ENCODE results near the gene VPS26C. TPM values are rescaled to one million over a fixed set of nuclear protein-coding genes. Genes with fewer than 3 reads are reported as not detected.
A peak's percentile ranks its signal among the peaks of the same experiment; 100 is the strongest.

The VPS26C gene
- total and polyA plus RNA-seq, 2 of the 13 experiments (the other 11 are each of a cell fraction or from before 2014, with no cell fraction given): 30.3 to 39.7 TPM

DNA sequence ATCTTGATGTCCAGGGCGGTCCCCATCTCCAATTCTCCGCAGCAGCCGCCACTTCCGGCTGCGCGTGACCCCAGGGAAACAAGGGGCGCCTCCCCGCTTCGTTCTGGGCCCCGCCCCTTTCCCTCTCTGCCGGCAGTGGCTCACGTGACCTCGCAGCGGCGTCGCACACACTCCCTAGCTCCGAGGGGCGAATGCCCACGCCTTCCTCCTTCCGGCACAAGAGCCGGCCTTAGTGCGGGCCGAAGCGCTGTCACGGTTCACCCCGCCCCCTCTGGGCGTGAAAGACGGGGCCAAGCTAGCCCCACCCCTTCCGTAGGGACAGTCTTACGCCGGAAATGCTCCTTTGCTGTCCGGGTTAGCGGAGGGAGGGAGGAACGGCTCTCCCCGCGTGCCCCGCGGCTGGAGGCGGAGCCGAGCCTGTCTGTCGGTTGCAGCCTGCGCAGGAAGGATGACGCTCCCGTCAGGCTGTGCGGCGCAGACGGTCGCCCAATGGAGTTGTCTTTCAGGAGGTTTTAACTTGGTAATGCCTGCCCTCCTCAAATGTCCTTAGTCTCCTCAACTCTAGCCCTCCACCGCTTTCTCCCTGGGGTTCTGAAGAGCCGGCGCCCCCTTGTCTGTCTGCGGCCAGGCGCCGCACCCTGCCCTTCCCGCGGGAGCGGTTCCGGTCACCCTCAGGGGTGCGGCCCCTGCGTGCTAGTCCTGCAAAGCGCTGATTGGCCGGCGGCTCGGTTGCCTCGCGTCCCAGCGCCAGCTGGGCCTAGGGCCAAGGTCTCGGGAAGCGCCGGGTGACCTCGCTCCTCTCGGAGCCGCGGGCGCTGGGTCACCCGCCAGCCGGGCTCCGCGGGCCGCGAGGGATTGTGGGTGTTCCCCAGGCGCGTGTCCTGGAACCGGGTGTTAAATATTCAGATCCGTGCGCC is at the start of gene VPS26C (continued):
- TF ChIP-seq, protein P1, sequence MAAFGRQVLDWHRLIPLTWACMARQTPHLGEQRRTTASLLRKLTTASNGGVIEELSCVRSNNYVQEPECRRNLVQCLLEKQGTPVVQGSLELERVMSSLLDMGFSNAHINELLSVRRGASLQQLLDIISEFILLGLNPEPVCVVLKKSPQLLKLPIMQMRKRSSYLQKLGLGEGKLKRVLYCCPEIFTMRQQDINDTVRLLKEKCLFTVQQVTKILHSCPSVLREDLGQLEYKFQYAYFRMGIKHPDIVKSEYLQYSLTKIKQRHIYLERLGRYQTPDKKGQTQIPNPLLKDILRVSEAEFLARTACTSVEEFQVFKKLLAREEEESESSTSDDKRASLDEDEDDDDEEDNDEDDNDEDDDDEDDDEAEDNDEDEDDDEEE (CRISPR knock-in tag; IDR thresholded peaks at IDR 0.05): peak; percentile 53; the same call in 1 of the 2 replicates
- TF ChIP-seq MTF2 (CRISPR knock-in tag; IDR thresholded peaks at IDR 0.05; ENCODE audit: borderline replicate concordance) (no peak; the same call in 1 of the 2 replicates), ZNF17 (CRISPR knock-in tag; IDR thresholded peaks at IDR 0.05) (no peak), SRSF1 (optimal IDR thresholded peaks at IDR 0.05; ENCODE audit: low read depth, low read length) (no peak), PAX8 (CRISPR knock-in tag; IDR thresholded peaks at IDR 0.05; ENCODE audit: borderline replicate concordance) (no peak), XRCC5 (optimal IDR thresholded peaks at IDR 0.05; ENCODE audit: low read length) (peak; percentile 91), ZNF264 (CRISPR knock-in tag; IDR thresholded peaks at IDR 0.05) (no peak), ZNF75D (CRISPR knock-in tag; IDR thresholded peaks at IDR 0.05; ENCODE audit: borderline replicate concordance) (no peak), ZNF350 (CRISPR knock-in tag; IDR thresholded peaks at IDR 0.05; ENCODE audit: borderline replicate concordance, low read depth) (peak; percentile 96), KAT8 (CRISPR knock-in tag; IDR thresholded peaks at IDR 0.05) (peak; percentile 94), RARG (CRISPR knock-in tag; IDR thresholded peaks at IDR 0.05; ENCODE audit: low read depth) (no peak), ZFAT (CRISPR knock-in tag; conservative IDR thresholded peaks at IDR 0.05) (no peak)
- TF ChIP-seq, protein P2, sequence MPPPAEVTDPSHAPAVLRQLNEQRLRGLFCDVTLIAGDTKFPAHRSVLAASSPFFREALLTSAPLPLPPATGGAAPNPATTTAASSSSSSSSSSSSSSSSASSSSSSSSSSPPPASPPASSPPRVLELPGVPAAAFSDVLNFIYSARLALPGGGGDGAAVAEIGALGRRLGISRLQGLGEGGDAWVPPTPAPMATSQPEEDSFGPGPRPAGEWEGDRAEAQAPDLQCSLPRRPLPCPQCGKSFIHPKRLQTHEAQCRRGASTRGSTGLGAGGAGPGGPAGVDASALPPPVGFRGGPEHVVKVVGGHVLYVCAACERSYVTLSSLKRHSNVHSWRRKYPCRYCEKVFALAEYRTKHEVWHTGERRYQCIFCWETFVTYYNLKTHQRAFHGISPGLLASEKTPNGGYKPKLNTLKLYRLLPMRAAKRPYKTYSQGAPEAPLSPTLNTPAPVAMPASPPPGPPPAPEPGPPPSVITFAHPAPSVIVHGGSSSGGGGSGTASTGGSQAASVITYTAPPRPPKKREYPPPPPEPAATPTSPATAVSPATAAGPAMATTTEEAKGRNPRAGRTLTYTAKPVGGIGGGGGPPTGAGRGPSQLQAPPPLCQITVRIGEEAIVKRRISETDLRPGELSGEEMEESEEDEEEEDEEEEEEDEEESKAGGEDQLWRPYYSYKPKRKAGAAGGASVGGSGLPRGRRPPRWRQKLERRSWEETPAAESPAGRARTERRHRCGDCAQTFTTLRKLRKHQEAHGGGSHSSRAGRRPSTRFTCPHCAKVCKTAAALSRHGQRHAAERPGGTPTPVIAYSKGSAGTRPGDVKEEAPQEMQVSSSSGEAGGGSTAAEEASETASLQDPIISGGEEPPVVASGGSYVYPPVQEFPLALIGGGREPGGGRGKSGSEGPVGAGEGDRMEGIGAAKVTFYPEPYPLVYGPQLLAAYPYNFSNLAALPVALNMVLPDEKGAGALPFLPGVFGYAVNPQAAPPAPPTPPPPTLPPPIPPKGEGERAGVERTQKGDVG (CRISPR knock-in tag; IDR thresholded peaks at IDR 0.05; ENCODE audit: borderline replicate concordance): peak; percentile 84; the same call in 1 of the 2 replicates
- TF ChIP-seq, protein P3, sequence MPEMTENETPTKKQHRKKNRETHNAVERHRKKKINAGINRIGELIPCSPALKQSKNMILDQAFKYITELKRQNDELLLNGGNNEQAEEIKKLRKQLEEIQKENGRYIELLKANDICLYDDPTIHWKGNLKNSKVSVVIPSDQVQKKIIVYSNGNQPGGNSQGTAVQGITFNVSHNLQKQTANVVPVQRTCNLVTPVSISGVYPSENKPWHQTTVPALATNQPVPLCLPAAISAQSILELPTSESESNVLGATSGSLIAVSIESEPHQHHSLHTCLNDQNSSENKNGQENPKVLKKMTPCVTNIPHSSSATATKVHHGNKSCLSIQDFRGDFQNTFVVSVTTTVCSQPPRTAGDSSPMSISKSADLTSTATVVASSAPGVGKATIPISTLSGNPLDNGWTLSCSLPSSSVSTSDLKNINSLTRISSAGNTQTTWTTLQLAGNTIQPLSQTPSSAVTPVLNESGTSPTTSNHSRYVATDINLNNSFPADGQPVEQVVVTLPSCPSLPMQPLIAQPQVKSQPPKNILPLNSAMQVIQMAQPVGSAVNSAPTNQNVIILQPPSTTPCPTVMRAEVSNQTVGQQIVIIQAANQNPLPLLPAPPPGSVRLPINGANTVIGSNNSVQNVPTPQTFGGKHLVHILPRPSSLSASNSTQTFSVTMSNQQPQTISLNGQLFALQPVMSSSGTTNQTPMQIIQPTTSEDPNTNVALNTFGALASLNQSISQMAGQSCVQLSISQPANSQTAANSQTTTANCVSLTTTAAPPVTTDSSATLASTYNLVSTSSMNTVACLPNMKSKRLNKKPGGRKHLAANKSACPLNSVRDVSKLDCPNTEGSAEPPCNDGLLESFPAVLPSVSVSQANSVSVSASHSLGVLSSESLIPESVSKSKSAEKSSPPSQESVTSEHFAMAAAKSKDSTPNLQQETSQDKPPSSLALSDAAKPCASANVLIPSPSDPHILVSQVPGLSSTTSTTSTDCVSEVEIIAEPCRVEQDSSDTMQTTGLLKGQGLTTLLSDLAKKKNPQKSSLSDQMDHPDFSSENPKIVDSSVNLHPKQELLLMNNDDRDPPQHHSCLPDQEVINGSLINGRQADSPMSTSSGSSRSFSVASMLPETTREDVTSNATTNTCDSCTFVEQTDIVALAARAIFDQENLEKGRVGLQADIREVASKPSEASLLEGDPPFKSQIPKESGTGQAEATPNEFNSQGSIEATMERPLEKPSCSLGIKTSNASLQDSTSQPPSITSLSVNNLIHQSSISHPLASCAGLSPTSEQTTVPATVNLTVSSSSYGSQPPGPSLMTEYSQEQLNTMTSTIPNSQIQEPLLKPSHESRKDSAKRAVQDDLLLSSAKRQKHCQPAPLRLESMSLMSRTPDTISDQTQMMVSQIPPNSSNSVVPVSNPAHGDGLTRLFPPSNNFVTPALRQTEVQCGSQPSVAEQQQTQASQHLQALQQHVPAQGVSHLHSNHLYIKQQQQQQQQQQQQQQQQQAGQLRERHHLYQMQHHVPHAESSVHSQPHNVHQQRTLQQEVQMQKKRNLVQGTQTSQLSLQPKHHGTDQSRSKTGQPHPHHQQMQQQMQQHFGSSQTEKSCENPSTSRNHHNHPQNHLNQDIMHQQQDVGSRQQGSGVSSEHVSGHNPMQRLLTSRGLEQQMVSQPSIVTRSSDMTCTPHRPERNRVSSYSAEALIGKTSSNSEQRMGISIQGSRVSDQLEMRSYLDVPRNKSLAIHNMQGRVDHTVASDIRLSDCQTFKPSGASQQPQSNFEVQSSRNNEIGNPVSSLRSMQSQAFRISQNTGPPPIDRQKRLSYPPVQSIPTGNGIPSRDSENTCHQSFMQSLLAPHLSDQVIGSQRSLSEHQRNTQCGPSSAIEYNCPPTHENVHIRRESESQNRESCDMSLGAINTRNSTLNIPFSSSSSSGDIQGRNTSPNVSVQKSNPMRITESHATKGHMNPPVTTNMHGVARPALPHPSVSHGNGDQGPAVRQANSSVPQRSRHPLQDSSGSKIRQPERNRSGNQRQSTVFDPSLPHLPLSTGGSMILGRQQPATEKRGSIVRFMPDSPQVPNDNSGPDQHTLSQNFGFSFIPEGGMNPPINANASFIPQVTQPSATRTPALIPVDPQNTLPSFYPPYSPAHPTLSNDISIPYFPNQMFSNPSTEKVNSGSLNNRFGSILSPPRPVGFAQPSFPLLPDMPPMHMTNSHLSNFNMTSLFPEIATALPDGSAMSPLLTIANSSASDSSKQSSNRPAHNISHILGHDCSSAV (CRISPR knock-in tag; IDR thresholded peaks at IDR 0.05; ENCODE audit: borderline replicate concordance): 0 out of 2 replicates have a peak, but pooled peaks have one; percentile 81

Data from HepG2 (cell line).